Measurements from ENCODE around the gene NOXO1. TPM values are rescaled to one million over a fixed set of nuclear protein-coding genes. Genes with fewer than 3 reads are reported as not detected.
"Not testable (repeated sequence)": the region's sequence is repeated elsewhere in the genome, so short reads cannot be mapped to it uniquely, and the experiment has no call there.

The NOXO1 gene
- total RNA-seq, 2 donors from 2014 or later: not detected

- not testable (repeated sequence) for ATAC-seq; DNase-seq (ENCODE audit: low spot score in 2 of 2); H3K9me3 Mint-ChIP-seq
- H3K27ac Mint-ChIP-seq: peak overlapping the region; percentile 97 to 99
- H3K36me3 Mint-ChIP-seq: peaks cover 50 to 59% of the 10 kb centered on the region in 2 donors
Observed at GRCh38 chr16:1962161-1963153, 18.8 kb downstream of the NOXO1 start.

GRCh38 chr16:1961651-1962067, 19.6 kb downstream of the NOXO1 start:
- Mint-ChIP-seq H3K27ac (peak overlapping the region; percentile 97 to 99), H3K9me3 (no peaks in the 10 kb centered on the region), H3K36me3 (peaks cover 47 to 59% of the 10 kb centered on the region in 2 donors)
- ATAC-seq: no peak
- DNase-seq (ENCODE audit: low spot score in 2 of 2): no peak

GRCh38 chr16:1960665-1961630, 20.3 kb downstream of the NOXO1 start:
- DNase-seq (ENCODE audit: low spot score in 2 of 2) (peak in 1 of 2 donors; percentile 50), ATAC-seq (peak in 1 of 2 donors; percentile 1)
- peaks cover 47 to 59% of the 10 kb centered on the region in 2 donors for H3K36me3 Mint-ChIP-seq
- H3K9me3 Mint-ChIP-seq: no peaks in the 10 kb centered on the region
- peak overlapping the region; percentile 94 to 98 for H3K27ac Mint-ChIP-seq

- DNase-seq (ENCODE audit: low spot score in 2 of 2): peak; percentile 95 to 97
Observed at GRCh38 chr16:1959269-1960039, 21.8 kb downstream of the NOXO1 start, which contains the start of gene NDUFB10. Gene NDUFB10 (plus strand): TSS chr16:1959538. CDS start chr16:1959625, 87 bp downstream.

GRCh38 chr16:1958715-1959268, 22.5 kb downstream of the NOXO1 start:
- peaks cover 25 to 38% of the 10 kb centered on the region in 2 donors for H3K36me3 Mint-ChIP-seq
- H3K27ac Mint-ChIP-seq: peak overlapping the region in 1 of 2 donors; percentile 94
- DNase-seq (ENCODE audit: low spot score in 2 of 2) (no peak), ATAC-seq (peak; percentile 3 to 18)
- H3K9me3 Mint-ChIP-seq: no peaks in the 10 kb centered on the region

More at GRCh38 chr16:1959269-1960039, 21.8 kb downstream of the NOXO1 start, which contains the start of gene NDUFB10:
- ATAC-seq: peak; percentile 79 to 91
- Mint-ChIP-seq H3K36me3 (peaks cover 32 to 45% of the 10 kb centered on the region in 2 donors), H3K27ac (peak within 1 kb of the TSS; percentile 94 to 98), H3K9me3 (no peaks in the 10 kb centered on the region)

- not testable (repeated sequence) for H3K9me3 Mint-ChIP-seq; ATAC-seq; H3K27ac Mint-ChIP-seq; DNase-seq (ENCODE audit: low spot score in 2 of 2)
- H3K36me3 Mint-ChIP-seq: peaks cover 18 to 31% of the 10 kb centered on the region in 2 donors
Observed at GRCh38 chr16:1958143-1958491, 23.2 kb downstream of the NOXO1 start.

- not testable (repeated sequence) for H3K27ac Mint-ChIP-seq; ATAC-seq; DNase-seq (ENCODE audit: low spot score in 2 of 2); H3K9me3 Mint-ChIP-seq
- H3K36me3 Mint-ChIP-seq: peaks cover 13 to 26% of the 10 kb centered on the region in 2 donors
Observed at GRCh38 chr16:1957434-1958142, 23.7 kb downstream of the NOXO1 start.

- DNase-seq (ENCODE audit: low spot score in 2 of 2): peak in 1 of 2 donors; percentile 55
- Mint-ChIP-seq H3K36me3 (no peaks in the 10 kb centered on the region), H3K27ac (no peak overlapping the region), H3K9me3 (no peaks in the 10 kb centered on the region)
- ATAC-seq: no peak
Observed at GRCh38 chr16:1953734-1954133, 27.5 kb downstream of the NOXO1 start.

GRCh38 chr16:1950559-1950958, 30.7 kb downstream of the NOXO1 start:
- Mint-ChIP-seq H3K27ac (no peak overlapping the region), H3K36me3 (no peaks in the 10 kb centered on the region), H3K9me3 (no peaks in the 10 kb centered on the region)
- ATAC-seq: no peak
- no peak for DNase-seq (ENCODE audit: low spot score in 2 of 2)

- ATAC-seq: no peak
Observed at GRCh38 chr16:1950047-1950446, 31.2 kb downstream of the NOXO1 start.

GRCh38 chr16:1949507-1949906, 31.8 kb downstream of the NOXO1 start:
- Mint-ChIP-seq H3K9me3 (no peaks in the 10 kb centered on the region), H3K36me3 (no peaks in the 10 kb centered on the region), H3K27ac (no peak overlapping the region)
- ATAC-seq: no peak
- DNase-seq (ENCODE audit: low spot score in 2 of 2): no peak

More at GRCh38 chr16:1950047-1950446, 31.2 kb downstream of the NOXO1 start:
- Mint-ChIP-seq H3K9me3 (no peaks in the 10 kb centered on the region), H3K27ac (no peak overlapping the region), H3K36me3 (no peaks in the 10 kb centered on the region)
- DNase-seq (ENCODE audit: low spot score in 2 of 2): no peak

- H3K9me3 Mint-ChIP-seq: no peaks in the 10 kb centered on the region
- peaks cover 0 to 5% of the 10 kb centered on the region in 2 donors for H3K36me3 Mint-ChIP-seq
- ATAC-seq (no peak), DNase-seq (ENCODE audit: low spot score in 2 of 2) (no peak)
- H3K27ac Mint-ChIP-seq: peak overlapping the region in 1 of 2 donors; percentile 84
Observed at GRCh38 chr16:1947369-1947670, 33.9 kb downstream of the NOXO1 start.

GRCh38 chr16:1946495-1947368, 34.5 kb downstream of the NOXO1 start:
- DNase-seq (ENCODE audit: low spot score in 2 of 2): no peak
- Mint-ChIP-seq H3K36me3 (peaks cover 0 to 7% of the 10 kb centered on the region in 2 donors), H3K27ac (no peak overlapping the region), H3K9me3 (no peaks in the 10 kb centered on the region)
- ATAC-seq: no peak
